Common myeloid progenitor, CD34-positive (primary cell): ENCODE measurements around the gene CACNA2D4.
A peak's percentile ranks its signal among the peaks of the same experiment; 100 is the strongest.

Experiments
- CTCF ChIA-PET: fragments of 350-600 bp; sonication (Branson Sonifier 250); formaldehyde crosslinking; loops from one replicate; lab custom pipeline; 2021; ENCODE audit warnings: antibody characterized with exemption; lab: Charles Lee
- POLR2A ChIA-PET: fragments of 350-600 bp; sonication (Branson Sonifier 250); formaldehyde crosslinking; loops from one replicate; lab custom pipeline; 2021; ENCODE audit warnings: antibody characterized with exemption; lab: Charles Lee
- DNase-seq, 3 donors: peaks; one replicate each; pipeline versions ENCODE4 v3.0.0 to v3.0.0-alpha.2; 2013
- H3K27ac ChIP-seq, 2 experiments: 1 replicate in 1 of 2; 2 replicates in 1 of 2; pipeline ENCODE4 v1.7.0; 2013; ENCODE audit warnings: inconsistent platforms in 2 of 2, low read length in 2 of 2, mild to moderate bottlenecking in 2 of 2, low read depth in 1 of 2, moderate library complexity in 1 of 2; ENCODE audit not compliant: severe bottlenecking in 2 of 2, insufficient read depth in 1 of 2, poor library complexity in 1 of 2
- H3K27me3 ChIP-seq, 5 experiments: replicated peaks in 2 of 5; 1 replicate in 3 of 5; 2 replicates in 2 of 5; pipeline versions ENCODE4 v1.6.1 to v1.7.0; 2013; ENCODE audit warnings: low read length in 4 of 5, mild to moderate bottlenecking in 2 of 5, moderate library complexity in 2 of 5, inconsistent platforms in 1 of 5; ENCODE audit not compliant: insufficient read depth in 5 of 5, control insufficient read depth in 4 of 5
- H3K36me3 ChIP-seq, 4 experiments: 1 replicate in 2 of 4; 2 replicates in 2 of 4; pipeline versions ENCODE4 v1.6.1 to v1.7.0; 2013; ENCODE audit warnings: low read length in 3 of 4, control low read depth in 1 of 4, mild to moderate bottlenecking in 1 of 4; ENCODE audit not compliant: control insufficient read depth in 4 of 4, insufficient read depth in 4 of 4
- H3K4me1 ChIP-seq, 4 experiments: 1 replicate in 3 of 4; 2 replicates in 1 of 4; pipeline versions ENCODE4 v1.6.1 to v1.7.1; 2013; ENCODE audit warnings: low read length in 3 of 4, mild to moderate bottlenecking in 3 of 4, control low read depth in 1 of 4, inconsistent platforms in 1 of 4, moderate library complexity in 1 of 4; ENCODE audit not compliant: control insufficient read depth in 4 of 4, insufficient read depth in 4 of 4; ENCODE audit errors: control extremely low read depth in 1 of 4
- H3K4me3 ChIP-seq, 7 experiments: 1 replicate in 4 of 7; 2 replicates in 3 of 7; pipeline versions ENCODE4 v1.5.1 to v1.7.0; 2013; ENCODE audit warnings: mild to moderate bottlenecking in 7 of 7, low read length in 6 of 7, moderate library complexity in 6 of 7, inconsistent platforms in 2 of 7, low read depth in 2 of 7, control low read depth in 1 of 7; ENCODE audit not compliant: insufficient read depth in 4 of 7, control insufficient read depth in 1 of 7; ENCODE audit errors: extremely low read depth in 1 of 7
- H3K9me3 ChIP-seq, 5 experiments: 1 replicate in 4 of 5; 2 replicates in 1 of 5; pipeline versions ENCODE4 v1.6.1 to v1.7.1; 2013; ENCODE audit warnings: low read length in 4 of 5, mild to moderate bottlenecking in 2 of 5, inconsistent platforms in 1 of 5, low read depth in 1 of 5, moderate library complexity in 1 of 5; ENCODE audit not compliant: control insufficient read depth in 4 of 5, insufficient read depth in 2 of 5; ENCODE audit errors: control extremely low read depth in 1 of 5
- WGBS: methylation state at CpG from one replicate; pipeline ENCODE4 v1.1.5; 2013; ENCODE audit not compliant: insufficient coverage; 5-methylcytosine and 5-hydroxymethylcytosine counted together

CACNA2D4 gene

DNA sequence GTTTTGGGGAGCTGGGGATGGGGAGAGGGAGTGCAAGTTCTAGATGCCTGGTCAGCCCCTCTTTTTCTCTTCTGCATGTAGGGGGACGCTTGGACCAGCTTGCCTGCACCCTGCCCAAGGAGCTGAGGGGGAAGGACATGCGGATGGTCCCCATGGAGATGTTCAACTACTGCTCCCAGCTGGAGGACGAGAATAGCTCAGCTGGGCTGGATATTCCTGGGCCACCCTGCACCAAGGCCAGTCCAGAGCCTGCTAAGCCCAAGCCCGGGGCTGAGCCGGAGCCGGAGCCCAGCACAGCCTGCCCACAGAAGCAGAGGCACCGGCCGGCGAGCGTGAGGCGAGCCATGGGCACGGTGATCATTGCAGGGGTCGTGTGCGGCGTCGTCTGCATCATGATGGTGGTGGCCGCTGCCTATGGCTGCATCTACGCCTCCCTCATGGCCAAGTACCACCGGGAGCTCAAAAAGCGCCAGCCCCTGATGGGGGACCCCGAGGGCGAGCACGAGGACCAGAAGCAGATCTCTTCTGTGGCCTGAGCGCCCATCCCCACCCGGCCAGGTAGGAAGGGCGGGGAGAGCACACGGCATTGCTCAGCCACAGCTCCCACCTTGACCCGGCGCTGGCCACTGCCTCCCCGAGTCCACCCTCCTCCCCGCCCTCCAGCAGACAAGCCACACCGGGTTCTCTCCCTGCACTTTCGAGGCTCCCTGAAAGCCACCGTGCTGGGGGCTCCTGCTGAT lies 84.1 kb downstream of the CACNA2D4 start:
- Histone ChIP-seq H3K9me3 (no peaks in the 10 kb centered on the region), H3K27me3 (peaks cover 0 to 48% (median 16%) of the 10 kb centered on the region in 5 experiments), H3K4me1 (peaks cover 0 to 8% (median 0%) of the 10 kb centered on the region in 4 experiments), H3K27ac (no peak overlapping the region), H3K36me3 (no peaks in the 10 kb centered on the region), H3K4me3 (no peak overlapping the region)
- no peak for DNase-seq
- WGBS: 95% methylated on average over 32 of the region's 34 CpGs
- CTCF ChIA-PET: no interaction called here
- POLR2A ChIA-PET: no interaction called here

DNA sequence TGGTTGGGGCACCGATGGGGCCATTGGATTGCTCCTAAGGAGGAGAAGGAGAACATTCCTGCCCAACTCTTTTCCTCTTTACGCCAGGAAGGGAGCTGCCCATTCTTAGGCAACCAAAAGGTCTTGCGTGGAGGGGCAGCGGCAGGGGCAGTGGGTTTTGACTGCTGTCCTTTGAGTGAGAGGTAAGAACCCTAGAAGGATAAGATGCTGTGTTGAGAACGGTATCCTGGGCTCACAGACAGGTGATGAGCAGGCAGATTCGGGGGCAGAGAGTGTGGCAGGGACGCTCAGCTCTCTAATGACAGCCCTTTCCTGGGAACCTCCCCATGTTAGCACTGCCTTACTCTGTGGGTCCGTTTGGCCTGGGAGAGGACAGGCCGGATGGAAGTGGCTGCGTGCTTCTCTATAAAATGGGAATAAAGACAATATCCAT lies 84.8 kb downstream of the CACNA2D4 start:
- ChIA-PET POLR2A (no interaction called here), CTCF (no interaction called here)
- Histone ChIP-seq H3K27ac (no peak overlapping the region), H3K27me3 (peaks cover 0 to 51% (median 16%) of the 10 kb centered on the region in 5 experiments), H3K36me3 (no peaks in the 10 kb centered on the region), H3K9me3 (no peaks in the 10 kb centered on the region), H3K4me3 (no peak overlapping the region), H3K4me1 (peaks cover 0 to 6% (median 0%) of the 10 kb centered on the region in 4 experiments)
- DNase-seq: no peak
- 87% methylated on average over 6 of the region's 10 CpGs for WGBS

DNA sequence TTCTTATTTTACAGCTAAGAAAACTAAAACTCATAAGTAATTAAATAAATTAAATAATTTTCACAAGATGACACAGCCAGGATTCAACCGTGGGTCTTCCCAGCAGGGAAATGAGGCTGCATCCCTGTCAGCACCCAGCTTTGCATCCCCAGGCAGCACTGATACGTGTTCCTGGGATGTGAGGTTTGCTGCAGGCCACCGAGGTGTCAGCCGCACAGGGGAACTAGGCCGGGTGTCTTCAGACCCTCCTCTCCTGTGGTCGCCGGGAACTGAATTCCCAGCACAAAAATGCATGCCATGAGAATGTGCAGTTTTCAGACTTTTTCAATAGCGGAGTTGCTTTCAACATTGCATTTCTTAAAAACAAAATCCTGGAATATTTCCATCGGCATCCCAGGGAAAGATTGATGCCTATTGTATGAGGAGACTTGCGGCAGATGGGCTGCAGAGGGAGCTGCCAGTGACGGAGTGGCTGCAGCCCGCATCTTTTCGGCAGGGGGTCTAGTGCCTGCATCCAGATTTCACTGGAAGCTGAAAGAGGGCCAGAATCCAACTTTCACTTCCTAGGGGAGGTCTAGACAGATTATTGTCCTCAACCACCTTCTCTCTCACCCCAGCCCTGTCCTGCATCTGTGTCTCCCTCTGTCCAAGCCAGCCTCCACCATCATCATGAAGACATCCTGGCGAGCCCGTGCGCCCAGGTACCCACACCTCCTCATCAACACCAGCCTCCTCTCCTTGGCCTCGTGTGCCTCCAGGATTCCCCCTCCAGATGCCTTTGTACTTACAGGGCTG lies 85.5 kb downstream of the CACNA2D4 start:
- DNase-seq: no peak
- H3K36me3 ChIP-seq: no peaks in the 10 kb centered on the region
- H3K27ac ChIP-seq: no peak overlapping the region
- WGBS: 83% methylated on average over 14 of the region's 17 CpGs
- ChIA-PET CTCF (interaction anchor here (0.9 to 1.1 kb wide), 3 partner anchors 17 to 78 kb away, joined by 3 to 4 read pairs (median 3); no protein-coding TSS in a partner anchor), POLR2A (no interaction called here)
- H3K4me3 ChIP-seq: no peak overlapping the region
- H3K4me1 ChIP-seq: peaks cover 0 to under 1% (median 0%) of the 10 kb centered on the region in 4 experiments
- H3K9me3 ChIP-seq: no peaks in the 10 kb centered on the region
- H3K27me3 ChIP-seq: peaks cover 0 to 56% (median 16%) of the 10 kb centered on the region in 5 experiments

DNA sequence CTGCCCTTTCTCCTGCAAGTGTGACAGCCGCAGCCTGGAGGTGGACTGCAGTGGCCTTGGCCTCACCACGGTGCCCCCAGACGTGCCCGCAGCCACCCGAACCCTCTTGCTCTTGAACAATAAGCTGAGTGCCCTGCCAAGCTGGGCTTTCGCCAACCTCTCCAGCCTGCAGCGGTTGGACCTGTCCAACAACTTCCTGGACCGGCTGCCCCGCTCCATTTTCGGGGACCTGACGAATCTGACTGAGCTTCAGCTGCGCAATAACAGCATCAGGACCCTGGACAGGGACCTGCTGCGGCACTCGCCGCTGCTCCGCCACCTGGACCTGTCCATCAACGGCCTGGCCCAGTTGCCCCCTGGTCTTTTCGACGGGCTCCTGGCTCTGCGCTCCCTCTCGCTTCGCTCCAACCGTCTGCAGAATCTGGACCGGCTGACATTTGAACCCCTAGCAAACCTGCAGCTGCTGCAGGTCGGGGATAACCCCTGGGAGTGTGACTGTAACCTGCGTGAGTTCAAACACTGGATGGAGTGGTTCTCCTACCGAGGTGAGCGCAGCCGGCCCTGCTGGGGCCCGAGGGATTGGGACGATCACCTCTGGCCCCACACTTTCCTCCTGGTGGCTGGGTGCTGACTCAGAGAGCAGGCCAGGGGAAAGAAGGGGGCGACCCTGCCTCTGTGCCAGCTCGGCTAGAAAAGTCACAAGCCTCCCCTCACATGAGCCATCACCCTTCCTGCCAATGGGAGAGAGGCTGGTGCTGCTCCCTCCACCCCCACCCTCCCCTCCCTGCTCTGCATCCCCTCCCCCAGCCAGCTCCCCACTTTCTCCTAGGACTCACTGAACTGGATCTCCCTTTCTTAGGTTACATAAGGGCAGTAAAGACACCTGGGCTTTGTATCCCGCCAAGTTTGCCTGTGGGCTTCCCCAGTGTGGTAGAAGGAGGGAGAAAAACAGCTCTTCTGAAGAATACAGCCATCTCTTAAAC lies 87.2 kb downstream of the CACNA2D4 start:
- H3K4me1 ChIP-seq: no peaks in the 10 kb centered on the region
- H3K9me3 ChIP-seq: no peaks in the 10 kb centered on the region
- H3K36me3 ChIP-seq: no peaks in the 10 kb centered on the region
- peaks cover 0 to 58% (median 16%) of the 10 kb centered on the region in 5 experiments for H3K27me3 ChIP-seq
- POLR2A ChIA-PET: no interaction called here
- peak; percentile 42 to 79 (median 78) for DNase-seq
- H3K4me3 ChIP-seq: no peak overlapping the region
- 8% methylated on average over 29 of the region's 34 CpGs for WGBS
- CTCF ChIA-PET: interaction anchor here (1.4 kb wide), 1 partner anchor 11 kb away, joined by 3 read pairs; the partner anchor contains the start of gene LRTM2
- no peak overlapping the region for H3K27ac ChIP-seq

DNA sequence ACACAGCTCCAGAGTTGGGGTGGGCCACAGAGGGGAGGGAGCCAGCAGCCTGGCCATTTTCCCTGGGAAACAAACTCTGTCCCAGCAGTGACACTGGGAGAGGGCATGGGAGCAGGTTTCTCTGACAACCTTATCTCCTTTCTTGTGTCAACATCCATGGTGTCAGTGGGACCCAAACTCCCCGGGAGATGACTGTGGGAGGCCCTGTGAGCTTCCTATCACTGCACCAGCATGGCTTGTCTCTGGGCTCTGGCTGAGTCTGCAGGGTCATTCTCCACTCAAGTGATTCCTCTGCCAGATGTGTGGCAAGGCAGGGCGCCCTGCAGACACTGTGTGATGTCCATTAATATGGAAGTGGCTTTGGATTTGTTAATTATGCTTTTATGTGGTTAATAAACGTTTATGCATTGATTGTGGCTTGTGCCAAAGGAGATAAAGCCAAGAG lies 88.0 kb downstream of the CACNA2D4 start:
- no peak for DNase-seq
- H3K9me3 ChIP-seq: no peaks in the 10 kb centered on the region
- CTCF ChIA-PET: interaction anchor here (1.4 to 1.8 kb wide), 2 partner anchors 10 to 109 kb away, joined by 3 to 5 read pairs; partner anchors contain the start of gene LRTM2
- WGBS: 65% methylated on average over 2 of the region's 3 CpGs
- H3K36me3 ChIP-seq: no peaks in the 10 kb centered on the region
- no peak overlapping the region for H3K27ac ChIP-seq
- H3K4me1 ChIP-seq: no peaks in the 10 kb centered on the region
- H3K27me3 ChIP-seq: peaks cover 0 to 58% (median 16%) of the 10 kb centered on the region in 5 experiments
- H3K4me3 ChIP-seq: no peak overlapping the region
- POLR2A ChIA-PET: no interaction called here

DNA sequence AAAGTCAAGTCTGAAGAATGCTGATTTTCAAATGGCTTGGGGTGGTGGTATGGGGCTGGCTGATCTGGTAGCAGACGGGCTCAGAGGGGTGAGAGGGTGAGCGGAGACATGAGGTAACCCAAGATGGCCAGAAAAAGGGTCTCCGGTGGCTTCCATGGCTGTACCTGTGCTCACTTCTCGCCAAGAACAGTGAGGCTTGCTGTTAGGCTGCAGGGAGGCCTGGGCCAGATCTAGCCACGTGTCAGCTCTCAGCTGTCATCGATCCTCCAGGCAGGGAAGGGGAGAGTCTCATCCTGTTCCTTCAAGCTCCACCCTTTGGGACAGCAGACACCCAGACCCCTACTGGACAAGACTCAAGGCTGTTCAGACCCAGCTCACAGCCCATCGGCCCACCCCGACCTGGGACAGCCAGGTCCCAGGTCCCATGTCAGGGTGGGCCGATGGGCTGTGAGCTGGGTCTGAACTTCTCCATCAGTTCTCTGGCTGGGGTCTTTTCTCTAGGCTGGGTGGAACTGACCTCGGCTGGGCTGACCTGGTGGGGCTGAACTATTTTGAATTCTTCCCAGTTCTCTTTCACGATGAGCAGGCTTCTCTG lies 89.0 kb downstream of the CACNA2D4 start:
- no peaks in the 10 kb centered on the region for H3K4me1 ChIP-seq
- H3K36me3 ChIP-seq: no peaks in the 10 kb centered on the region
- ChIA-PET CTCF (interaction anchor here (1.8 kb wide), 1 partner anchor 110 kb away, joined by 5 read pairs; no protein-coding TSS in a partner anchor), POLR2A (no interaction called here)
- H3K27ac ChIP-seq: no peak overlapping the region
- H3K4me3 ChIP-seq: no peak overlapping the region
- H3K9me3 ChIP-seq: no peaks in the 10 kb centered on the region
- peaks cover 0 to 57% (median 16%) of the 10 kb centered on the region in 5 experiments for H3K27me3 ChIP-seq
- no peak for DNase-seq
- WGBS: 93% methylated on average over 10 of the region's 11 CpGs
